GM21619 (cell line): ENCODE measurements around the gene AHSP.
A peak's percentile ranks its signal among the peaks of the same experiment; 100 is the strongest.
"Not testable (repeated sequence)": the region's sequence is repeated elsewhere in the genome, so short reads cannot be mapped to it uniquely, and the experiment has no call there.

ENCODE experiments used
- ATAC-seq: cut with Tn5 transposase; IDR thresholded peaks from one replicate; pipeline ENCODE4 v1.9.1; 2021; ENCODE audit not compliant: unreplicated experiment

The AHSP gene

GRCh38 chr16:31527734-31528274 is at the start of gene AHSP:
TSS of gene AHSP (plus strand) at chr16:31527900. CDS start at chr16:31528140, 240 bp downstream.
- ATAC-seq = no peak

- no peak for ATAC-seq
These were observed 48.7 kb upstream of the AHSP start for GRCh38 chr16:31478956-31479355.

- no peak for ATAC-seq
These were observed 47.9 kb upstream of the AHSP start for GRCh38 chr16:31479751-31480150.

GRCh38 chr16:31480851-31481536 is 46.7 kb upstream of the AHSP start:
- no peak for ATAC-seq

- no peak for ATAC-seq
These were observed 44.6 kb upstream of the AHSP start, which contains the start of gene SLC5A2 for GRCh38 chr16:31483081-31483480. TSS of gene SLC5A2 (plus strand) at chr16:31483123. CDS start at chr16:31483137, 14 bp downstream.

GRCh38 chr16:31484048-31484447 is 43.7 kb upstream of the AHSP start:
- not testable (repeated sequence) for ATAC-seq

- no peak for ATAC-seq
These were observed 43.1 kb upstream of the AHSP start for GRCh38 chr16:31484491-31485171.

GRCh38 chr16:31485571-31485970 is 42.1 kb upstream of the AHSP start:
- no peak for ATAC-seq

GRCh38 chr16:31486045-31486444 is 41.7 kb upstream of the AHSP start:
- ATAC-seq = no peak

GRCh38 chr16:31487071-31487719 is 40.5 kb upstream of the AHSP start:
- peak; percentile 4 for ATAC-seq

GRCh38 chr16:31487720-31488467 is 39.8 kb upstream of the AHSP start:
- ATAC-seq = peak; percentile 79

GRCh38 chr16:31488468-31489297 is 39.0 kb upstream of the AHSP start:
- ATAC-seq = no peak

GRCh38 chr16:31489298-31489564 is 38.5 kb upstream of the AHSP start:
- ATAC-seq = no peak

- ATAC-seq = no peak
These were observed 37.8 kb upstream of the AHSP start for GRCh38 chr16:31489616-31490584.

- ATAC-seq = no peak
These were observed 35.8 kb upstream of the AHSP start for GRCh38 chr16:31491778-31492418.

- no peak for ATAC-seq
These were observed 34.1 kb upstream of the AHSP start for GRCh38 chr16:31493506-31494125.

GRCh38 chr16:31496670-31497069 is 31.0 kb upstream of the AHSP start:
- ATAC-seq = no peak

- ATAC-seq = no peak
These were observed 29.2 kb upstream of the AHSP start for GRCh38 chr16:31498493-31498892.
